Mammary microvascular endothelial cell (primary cell): ENCODE measurements around the gene PLPPR1. TPM values are rescaled to one million over a fixed set of nuclear protein-coding genes. Genes with fewer than 3 reads are reported as not detected.

Source experiments
- total RNA-seq: library from RNA; depleted of rRNA; stranded (reverse); fragments of >200 nt; gene quantifications from 2 replicates; pipeline ENCODE4 v1.2.3, GENCODE V29; 2015

PLPPR1 gene
- total RNA-seq: 0.05 and 0.07 TPM in 2 replicates

DNA sequence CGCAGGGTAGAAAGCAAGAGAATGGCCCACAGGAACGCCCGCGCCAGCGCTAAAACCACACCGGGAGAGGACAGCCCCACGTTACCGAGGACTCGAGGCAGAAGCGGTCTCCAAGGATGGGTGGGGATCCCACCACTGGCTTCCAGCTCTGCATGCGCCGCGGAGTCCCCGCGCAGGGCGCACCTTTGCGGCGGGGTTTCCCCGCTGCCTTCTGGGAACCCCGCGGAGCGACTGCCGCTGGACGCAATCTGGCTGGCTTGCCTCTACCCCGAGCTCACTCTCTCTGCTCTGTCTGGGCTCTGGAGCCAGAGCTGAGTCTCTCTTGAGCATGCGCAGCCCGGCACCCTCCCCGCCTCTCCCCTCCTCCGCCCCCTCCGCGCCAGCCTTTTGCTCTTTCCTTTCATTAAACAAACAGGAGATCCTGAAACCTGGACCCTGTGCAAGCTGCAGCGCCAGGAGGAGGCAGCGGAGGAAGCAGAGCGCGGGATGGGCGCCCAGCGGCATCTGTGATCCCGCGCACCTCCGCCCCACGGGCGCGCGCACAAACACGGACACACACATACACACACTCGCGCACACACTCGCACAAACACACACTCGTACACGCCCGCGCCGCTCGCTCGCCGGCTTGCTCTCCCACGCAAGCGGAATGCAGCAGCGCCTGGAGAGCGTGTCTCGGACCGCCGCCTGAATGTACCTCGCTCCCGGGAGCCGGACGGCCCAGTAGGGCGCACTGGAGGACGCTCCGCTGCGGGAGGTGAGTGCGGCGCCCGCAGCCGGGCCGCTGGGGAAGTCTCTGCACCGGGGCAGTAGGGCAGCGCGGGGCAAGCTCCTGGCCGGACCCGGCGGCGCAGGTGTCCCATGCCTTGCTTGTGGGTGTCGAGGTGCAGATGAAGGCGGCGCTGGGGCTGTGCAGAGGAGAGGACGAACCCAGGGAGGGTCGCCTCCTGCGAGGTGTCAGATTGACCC, at the start of gene PLPPR1:
TSS of gene PLPPR1 (plus strand) at position 382 of the 969 bp plus-strand sequence.

